Rectal smooth muscle tissue (tissue), 1 donor: ENCODE results near the gene BICDL2.

ENCODE experiments used
- H3K27ac ChIP-seq: one replicate; pipeline ENCODE4 v1.7.0; 2013; ENCODE audit warnings: low read depth, low read length, inconsistent platforms
- H3K27me3 ChIP-seq: one replicate; pipeline ENCODE4 v1.7.0; 2013; ENCODE audit warnings: low read length; ENCODE audit not compliant: control insufficient read depth, insufficient read depth
- H3K36me3 ChIP-seq: one replicate; pipeline ENCODE4 v1.7.0; 2013; ENCODE audit warnings: low read length; ENCODE audit not compliant: control insufficient read depth, insufficient read depth
- H3K4me1 ChIP-seq: one replicate; pipeline ENCODE4 v1.7.0; 2013; ENCODE audit warnings: low read length; ENCODE audit not compliant: control insufficient read depth, insufficient read depth
- H3K4me3 ChIP-seq: one replicate; pipeline ENCODE4 v1.7.0; 2013; ENCODE audit warnings: low read length
- H3K9ac ChIP-seq: one replicate; pipeline ENCODE4 v1.7.0; 2013; ENCODE audit warnings: low read length

BICDL2 gene

DNA sequence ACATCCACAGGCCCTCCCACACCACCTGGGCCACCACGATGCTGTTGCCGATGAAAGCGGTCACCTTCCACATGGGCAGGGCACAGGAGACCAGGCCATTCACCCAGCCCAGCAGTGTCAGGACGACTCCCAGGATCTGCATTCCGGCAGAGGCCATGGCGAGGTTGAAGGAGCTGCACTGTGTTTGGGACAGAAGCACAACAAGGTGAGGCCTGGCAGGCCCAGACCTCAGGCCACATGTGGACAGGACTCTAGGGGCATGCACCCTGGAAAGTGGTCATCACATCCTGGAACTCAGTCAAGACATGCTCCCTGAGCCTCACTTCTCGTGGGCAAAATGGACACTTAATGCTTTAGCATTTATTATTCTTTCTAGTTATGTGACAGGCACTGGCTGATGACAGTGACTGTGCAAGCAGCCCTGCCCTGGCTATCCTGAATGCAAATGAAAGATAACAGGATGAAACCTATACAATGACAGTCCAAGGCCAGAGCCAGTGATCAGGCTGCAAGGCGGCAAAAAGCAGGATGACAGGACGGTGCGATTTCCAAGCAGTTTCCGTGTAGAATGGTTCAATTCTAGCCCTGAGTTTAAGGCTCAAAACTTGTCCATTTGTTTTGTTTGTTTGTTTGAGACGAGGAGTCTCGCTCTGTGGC is 20.8 kb downstream of the BICDL2 start:
- Histone ChIP-seq H3K27ac (no peak overlapping the region), H3K9ac (no peak overlapping the region), H3K27me3 (peaks cover 9% of the 10 kb centered on the region), H3K4me1 (peaks cover 2% of the 10 kb centered on the region), H3K4me3 (no peak overlapping the region), H3K36me3 (no peaks in the 10 kb centered on the region)

DNA sequence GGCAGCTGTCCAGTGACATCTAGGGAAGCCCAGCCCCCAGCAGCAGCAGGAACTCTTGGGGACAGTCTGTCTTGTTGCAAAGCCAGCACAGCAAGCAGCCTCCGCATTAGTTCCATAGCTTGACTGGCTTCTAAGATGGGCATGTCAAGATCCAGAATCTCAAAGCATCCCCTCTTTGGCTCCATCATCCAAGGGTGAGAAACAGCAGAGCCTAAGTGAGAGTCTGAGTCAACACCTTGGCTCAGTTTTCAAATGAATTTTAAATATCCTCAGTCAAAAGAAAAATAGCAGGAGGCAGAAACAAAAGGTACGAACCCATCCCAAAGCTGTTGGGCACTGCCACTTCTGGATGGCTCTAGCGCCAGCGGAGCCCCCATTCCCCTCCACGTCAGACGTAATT is 21.8 kb downstream of the BICDL2 start:
- Histone ChIP-seq H3K4me3 (no peak overlapping the region), H3K36me3 (no peaks in the 10 kb centered on the region), H3K4me1 (peaks cover 1% of the 10 kb centered on the region), H3K27ac (no peak overlapping the region), H3K27me3 (peaks cover 9% of the 10 kb centered on the region), H3K9ac (no peak overlapping the region)

DNA sequence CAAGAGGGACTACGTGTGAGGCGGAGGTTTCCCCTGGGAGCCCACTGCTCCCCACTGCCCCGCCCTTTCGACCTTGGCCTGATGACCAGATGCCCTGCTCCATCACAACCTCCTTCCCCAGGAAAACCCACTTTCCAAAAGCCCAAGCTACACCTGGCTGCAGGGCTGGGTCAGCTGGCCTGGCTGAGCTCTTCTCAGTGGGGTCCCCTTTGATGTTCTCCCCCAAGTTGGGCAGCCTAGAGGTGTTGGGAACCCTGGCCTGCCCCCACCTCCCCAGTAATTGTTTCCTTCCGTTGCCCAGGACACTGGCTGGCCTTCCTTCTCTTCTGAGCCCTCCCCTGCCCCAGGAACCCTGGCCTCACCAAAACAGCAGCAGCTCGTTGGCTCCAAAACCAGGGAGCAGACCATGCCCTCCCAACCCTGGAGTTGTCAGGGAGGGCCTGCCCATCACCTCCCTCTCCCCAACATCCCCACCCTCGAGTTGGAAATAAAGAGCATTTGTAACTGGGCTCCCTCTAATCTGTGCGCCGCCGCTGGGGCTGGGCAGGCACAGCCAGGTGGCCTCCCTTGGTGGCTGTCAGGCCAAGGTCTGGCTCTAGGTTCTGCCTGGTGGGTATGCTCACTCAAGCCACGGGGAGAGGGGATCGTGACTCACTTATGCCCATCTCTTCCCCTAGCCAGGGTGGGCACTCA is 22.6 kb downstream of the BICDL2 start:
- no peak overlapping the region for H3K4me3 ChIP-seq
- H3K27me3 ChIP-seq = peaks cover 9% of the 10 kb centered on the region
- no peak overlapping the region for H3K27ac ChIP-seq

DNA sequence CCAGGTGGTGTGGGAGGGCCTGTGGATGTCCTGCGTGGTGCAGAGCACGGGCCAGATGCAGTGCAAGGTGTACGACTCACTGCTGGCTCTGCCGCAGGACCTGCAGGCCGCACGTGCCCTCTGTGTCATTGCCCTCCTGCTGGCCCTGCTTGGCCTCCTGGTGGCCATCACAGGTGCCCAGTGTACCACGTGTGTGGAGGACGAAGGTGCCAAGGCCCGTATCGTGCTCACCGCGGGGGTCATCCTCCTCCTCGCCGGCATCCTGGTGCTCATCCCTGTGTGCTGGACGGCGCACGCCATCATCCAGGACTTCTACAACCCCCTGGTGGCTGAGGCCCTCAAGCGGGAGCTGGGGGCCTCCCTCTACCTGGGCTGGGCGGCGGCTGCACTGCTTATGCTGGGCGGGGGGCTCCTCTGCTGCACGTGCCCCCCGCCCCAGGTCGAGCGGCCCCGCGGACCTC is 23.2 kb downstream of the BICDL2 start:
- Histone ChIP-seq H3K4me3 (no peak overlapping the region), H3K27ac (no peak overlapping the region), H3K36me3 (no peaks in the 10 kb centered on the region), H3K4me1 (no peaks in the 10 kb centered on the region), H3K27me3 (peaks cover 12% of the 10 kb centered on the region), H3K9ac (no peak overlapping the region)

More for the DNA sequence above, 22.6 kb downstream of the BICDL2 start:
- Histone ChIP-seq H3K4me1 (no peaks in the 10 kb centered on the region), H3K9ac (no peak overlapping the region), H3K36me3 (no peaks in the 10 kb centered on the region)

DNA sequence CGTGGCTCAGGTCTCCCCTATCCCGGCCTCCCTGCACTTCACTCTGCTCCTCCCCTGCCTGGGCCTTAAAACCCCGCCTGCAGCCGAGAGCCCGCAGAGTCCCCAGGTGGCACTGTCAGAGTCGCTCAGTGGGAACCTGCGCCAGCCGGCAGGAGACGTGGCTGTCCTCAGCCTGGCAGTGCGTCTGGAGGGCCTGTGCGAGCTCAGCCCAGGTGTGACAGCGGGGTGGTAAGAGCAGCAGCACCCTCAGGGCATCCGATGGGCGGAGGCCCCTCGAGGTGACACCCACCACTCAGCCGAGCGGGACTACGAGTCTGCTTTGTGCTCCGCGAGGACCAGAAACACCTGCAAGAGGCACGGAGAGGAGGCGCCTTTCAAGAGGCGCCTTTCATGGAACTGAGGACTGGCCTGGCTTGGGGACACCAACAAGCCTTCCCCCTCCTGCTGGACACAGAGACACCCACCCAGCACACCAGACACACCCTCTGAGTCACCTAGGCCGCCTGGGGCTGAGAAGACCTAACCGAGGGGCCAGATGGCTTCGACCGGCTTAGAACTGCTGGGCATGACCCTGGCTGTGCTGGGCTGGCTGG is 23.8 kb downstream of the BICDL2 start, which contains the start of gene CLDN9:
Gene CLDN9, plus strand, starts transcription at position 96 of the 593 bp plus-strand sequence. Its CDS starts 440 bp downstream, at position 536.
- Histone ChIP-seq H3K36me3 (no peaks in the 10 kb centered on the region), H3K9ac (no peak within 1 kb of the TSS), H3K27ac (no peak within 1 kb of the TSS), H3K4me3 (no peak within 1 kb of the TSS), H3K27me3 (peaks cover 17% of the 10 kb centered on the region), H3K4me1 (no peaks in the 10 kb centered on the region)

DNA sequence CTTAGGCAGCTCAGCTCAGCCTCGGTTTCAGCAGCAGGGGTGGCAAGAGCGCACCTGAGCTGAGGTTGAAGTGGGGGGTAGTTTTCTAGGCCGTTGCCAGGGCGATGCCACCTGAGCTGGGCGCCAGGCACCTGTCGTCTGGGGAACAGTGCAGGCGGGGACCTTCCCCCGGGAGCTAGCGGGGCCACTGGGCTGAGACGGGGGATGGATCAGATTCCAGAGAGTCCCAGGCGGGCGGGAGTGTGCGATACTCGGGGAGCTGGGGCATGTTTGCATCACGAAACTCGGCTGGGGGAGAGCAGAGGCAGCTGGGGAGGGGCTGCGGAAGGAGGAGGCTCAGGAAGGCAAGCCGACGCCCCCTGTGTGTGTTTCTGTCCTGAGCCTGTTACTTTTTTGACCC is 24.5 kb downstream of the BICDL2 start:
- H3K9ac ChIP-seq = no peak overlapping the region
- H3K4me3 ChIP-seq = no peak overlapping the region
- no peak overlapping the region for H3K27ac ChIP-seq
- H3K36me3 ChIP-seq = no peaks in the 10 kb centered on the region
- peaks cover 17% of the 10 kb centered on the region for H3K27me3 ChIP-seq
- no peaks in the 10 kb centered on the region for H3K4me1 ChIP-seq

DNA sequence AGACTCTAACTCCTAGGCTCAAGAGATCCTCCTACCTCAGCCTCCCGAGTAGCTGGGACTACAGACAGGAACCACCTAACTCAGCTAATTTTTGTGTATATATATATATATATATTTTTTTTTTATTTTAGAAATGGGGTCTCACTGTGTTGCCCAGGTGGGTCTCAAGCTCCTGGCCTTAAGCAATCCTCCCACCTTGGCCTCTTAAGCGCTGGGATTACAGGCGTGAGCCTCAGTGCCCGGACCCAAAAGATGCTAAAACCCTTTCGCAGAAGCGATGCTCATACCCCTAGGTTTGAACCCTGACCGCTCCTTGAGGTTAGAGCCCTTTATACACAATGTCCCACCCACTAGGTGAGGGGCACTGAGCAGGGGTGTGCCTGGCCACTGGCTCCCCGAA is 26.2 kb downstream of the BICDL2 start:
- Histone ChIP-seq H3K27me3 (peaks cover 12% of the 10 kb centered on the region), H3K27ac (no peak overlapping the region), H3K36me3 (no peaks in the 10 kb centered on the region), H3K9ac (no peak overlapping the region), H3K4me1 (no peaks in the 10 kb centered on the region), H3K4me3 (no peak overlapping the region)

DNA sequence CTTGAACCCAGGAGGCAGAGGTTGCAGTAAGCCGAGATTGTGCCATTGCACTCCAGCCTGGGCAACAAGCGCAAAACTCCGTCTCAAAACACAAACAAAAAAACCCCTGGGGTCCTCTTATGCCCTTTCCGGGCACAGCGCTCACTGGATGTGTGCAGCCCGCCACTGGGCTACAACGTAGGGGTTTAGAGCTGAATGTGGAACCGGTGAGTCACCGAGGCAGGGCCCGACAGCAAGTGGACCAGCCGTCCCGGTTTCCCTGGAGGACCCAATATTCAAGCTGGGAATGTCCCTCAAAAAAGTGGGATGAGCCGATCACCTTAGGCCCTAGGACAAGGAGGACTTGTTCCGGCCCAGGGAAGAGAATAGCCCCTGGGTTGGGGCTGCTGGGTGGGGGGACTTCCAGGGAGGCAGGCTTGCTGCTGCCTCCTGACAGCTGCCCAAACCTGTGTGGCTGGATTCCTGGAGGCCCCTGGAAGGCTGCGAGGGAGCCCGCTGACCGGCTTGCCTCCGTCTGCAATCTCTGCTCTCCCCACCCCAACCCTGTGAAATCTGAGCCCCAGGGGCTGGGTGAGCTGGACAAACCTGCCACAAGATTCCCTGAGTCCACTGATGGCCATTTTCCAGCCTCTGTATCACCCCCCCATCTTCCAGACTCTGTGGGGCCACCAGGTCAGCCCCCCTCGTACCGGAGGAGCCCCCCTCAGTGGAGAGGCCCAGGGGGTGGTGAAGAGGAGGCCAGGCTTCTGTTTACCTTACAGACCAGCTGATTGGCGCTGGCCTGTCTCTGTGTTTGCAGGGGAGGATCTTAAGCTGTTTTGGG is 27.0 kb downstream of the BICDL2 start:
- Histone ChIP-seq H3K27ac (no peak overlapping the region), H3K27me3 (peaks cover 12% of the 10 kb centered on the region), H3K36me3 (no peaks in the 10 kb centered on the region), H3K4me1 (no peaks in the 10 kb centered on the region), H3K9ac (no peak overlapping the region), H3K4me3 (no peak overlapping the region)

DNA sequence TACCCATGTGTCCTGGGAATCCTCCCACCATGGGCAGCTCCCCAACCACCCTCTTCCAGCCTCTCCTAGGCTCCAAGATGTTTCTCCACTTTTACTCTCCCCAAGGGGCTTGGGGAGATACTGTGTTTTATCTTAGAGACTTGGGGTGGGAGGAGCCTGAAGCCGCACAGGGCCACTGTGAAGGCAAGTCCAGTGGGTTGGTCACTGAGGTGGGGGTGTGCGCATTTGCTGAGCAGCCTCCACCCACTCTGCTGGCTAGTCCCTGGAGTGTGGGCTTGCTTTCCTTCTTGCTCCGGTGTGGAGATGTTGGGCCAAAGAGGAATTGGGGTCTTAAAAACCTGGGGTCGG is 28.1 kb downstream of the BICDL2 start:
- Histone ChIP-seq H3K27ac (no peak overlapping the region), H3K4me3 (no peak overlapping the region), H3K27me3 (peaks cover 12% of the 10 kb centered on the region), H3K4me1 (no peaks in the 10 kb centered on the region), H3K36me3 (no peaks in the 10 kb centered on the region), H3K9ac (no peak overlapping the region)

DNA sequence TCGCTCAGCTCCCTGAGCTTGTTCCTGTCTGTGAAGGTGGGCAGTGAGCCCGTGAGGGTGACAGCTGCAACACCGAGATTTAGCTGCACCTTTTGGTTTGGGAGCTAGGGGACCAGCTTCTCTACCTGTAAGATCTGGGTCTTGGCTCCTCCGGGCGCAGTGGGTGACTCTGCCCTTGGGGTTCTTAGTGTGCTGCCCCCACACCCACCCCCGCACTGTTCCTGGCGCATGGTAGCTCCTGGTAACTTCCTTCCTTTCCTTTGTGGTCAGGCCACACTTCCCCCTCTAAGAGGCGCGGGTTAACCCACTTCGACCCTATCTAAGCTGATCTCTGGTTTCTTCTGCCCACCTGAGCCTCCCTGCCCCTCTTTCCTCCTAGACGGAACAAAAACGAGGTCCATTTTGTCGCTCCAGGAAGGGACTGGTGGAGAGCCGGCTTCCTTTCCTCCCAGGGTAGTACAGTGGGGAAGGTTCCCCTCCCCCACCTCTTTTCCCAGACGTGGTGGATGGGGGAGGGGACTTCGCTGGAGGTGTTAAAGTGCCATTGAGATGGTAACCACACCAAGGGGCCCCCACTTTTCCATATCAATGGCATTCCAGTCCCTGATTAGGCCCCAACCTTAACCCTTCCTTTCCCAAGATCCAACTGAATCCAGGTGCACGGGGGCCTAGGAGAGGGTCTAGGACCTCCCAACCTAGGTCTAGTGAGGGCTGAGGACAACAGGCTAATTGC is 28.6 kb downstream of the BICDL2 start:
- H3K27me3 ChIP-seq = peaks cover 12% of the 10 kb centered on the region

DNA sequence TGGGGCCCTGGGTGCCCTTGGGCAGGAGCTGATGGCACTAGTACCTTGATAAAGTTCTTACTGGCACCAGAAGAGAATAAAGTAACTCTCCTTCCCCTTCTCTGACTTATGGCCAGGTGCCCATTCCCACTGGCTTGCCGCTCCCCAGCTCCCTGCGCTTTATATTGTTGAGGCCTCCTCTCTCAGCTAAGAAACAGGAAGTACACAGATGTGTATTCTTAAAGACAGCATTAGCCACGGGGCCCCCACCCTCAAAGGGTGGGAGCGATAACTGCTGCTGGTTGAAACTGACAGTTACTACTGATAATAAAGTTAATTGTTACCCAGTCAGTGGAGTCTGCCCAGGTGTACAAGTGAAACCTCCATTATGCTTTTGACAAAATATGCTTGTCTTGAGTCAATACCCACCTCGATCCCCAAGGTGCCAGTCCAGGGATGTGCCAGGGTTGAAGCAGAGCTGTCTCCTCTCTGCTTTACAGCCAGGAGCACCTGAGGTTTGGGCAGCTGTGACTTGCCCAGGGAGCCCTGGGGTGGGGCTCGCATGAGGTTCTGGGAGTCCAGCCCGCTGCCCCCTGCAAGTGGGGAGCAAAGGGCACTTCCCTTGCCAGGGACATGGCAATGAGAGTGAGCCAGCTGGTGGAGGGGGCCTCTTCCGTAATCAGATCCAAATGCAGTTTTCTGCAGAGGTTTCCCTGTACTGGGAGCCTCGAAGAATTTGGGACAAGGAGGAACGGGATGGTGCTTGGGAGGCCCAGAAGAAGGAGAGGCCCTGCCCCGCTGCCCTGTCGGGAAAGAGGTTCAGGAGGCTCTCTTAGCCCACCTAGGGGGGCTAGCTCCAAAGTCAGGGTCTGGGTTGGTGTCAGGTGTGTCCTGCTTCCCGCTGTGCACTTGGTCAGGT is 29.4 kb downstream of the BICDL2 start:
- H3K4me3 ChIP-seq = peak overlapping the region; percentile 14
- H3K9ac ChIP-seq = no peak overlapping the region
- H3K27ac ChIP-seq = no peak overlapping the region
- no peaks in the 10 kb centered on the region for H3K36me3 ChIP-seq
- H3K4me1 ChIP-seq = no peaks in the 10 kb centered on the region
- H3K27me3 ChIP-seq = peaks cover 10% of the 10 kb centered on the region

More for the DNA sequence above, 28.6 kb downstream of the BICDL2 start:
- H3K36me3 ChIP-seq = no peaks in the 10 kb centered on the region
- H3K27ac ChIP-seq = no peak overlapping the region
- no peaks in the 10 kb centered on the region for H3K4me1 ChIP-seq
- H3K9ac ChIP-seq = no peak overlapping the region
- H3K4me3 ChIP-seq = peak overlapping the region; percentile 14
